GM23248 (cell line): ENCODE measurements around the gene ZNF212.

ENCODE experiments used
- EZH2 ChIP-seq: fragments of 200-600 bp; sonication (generic); IDR thresholded peaks from 2 replicates; pipeline ENCODE4 v1.6.1; 2018; ENCODE audit warnings: antibody characterized with exemption, mild to moderate bottlenecking; ENCODE audit not compliant: insufficient read depth, poor library complexity, severe bottlenecking
- EZH2phosphoT487 ChIP-seq: fragments of 200-600 bp; sonication (generic); IDR thresholded peaks from 2 replicates; pipeline ENCODE4 v1.6.1; 2018; ENCODE audit warnings: antibody characterized with exemption, moderate library complexity, mild to moderate bottlenecking, low read depth; ENCODE audit not compliant: insufficient read depth

DNA sequence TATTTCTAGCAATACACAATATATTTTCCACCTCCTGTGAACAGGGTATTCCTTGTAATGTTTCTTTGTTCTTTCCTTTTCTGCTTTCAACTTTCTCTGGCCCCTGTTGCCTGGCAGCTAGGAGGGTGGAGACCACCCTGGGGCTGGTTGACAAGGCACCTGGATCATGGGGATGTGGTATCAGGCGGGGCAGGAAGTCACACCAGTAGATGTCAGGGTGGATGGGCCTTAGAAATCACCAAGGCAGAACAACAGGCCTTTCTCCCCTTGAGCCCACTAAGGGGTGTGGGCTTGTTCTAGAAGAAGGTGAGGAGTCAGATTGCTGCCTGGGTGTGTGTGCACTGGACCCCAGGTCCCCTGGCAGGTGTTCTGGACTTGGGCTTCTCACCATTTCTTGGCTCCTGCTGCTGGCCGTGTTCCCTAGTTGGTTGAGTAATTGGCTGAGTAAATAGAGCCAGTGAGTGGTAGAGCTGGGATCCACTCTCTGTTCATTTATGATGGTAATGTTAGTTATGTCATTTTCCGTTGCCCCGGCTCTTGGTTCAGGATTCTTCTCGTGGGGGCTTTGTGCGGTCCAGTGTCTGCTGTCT lies 47.5 kb downstream of the ZNF212 start:
- no peak for TF ChIP-seq EZH2
- TF ChIP-seq EZH2phosphoT487 = no peak
